NT2/D1 (cell line): ENCODE data around the gene MTERF1.
A peak's percentile ranks its signal among the peaks of the same experiment; 100 is the strongest.

Source experiments
- DNase-seq: peaks from one replicate; pipeline ENCODE4 v3.0.0-alpha.2; 2011; ENCODE audit warnings: low read depth, low spot score
- H3K27me3 ChIP-seq: 2 replicates; pipeline ENCODE4 v1.6.0; 2011; ENCODE audit warnings: mild to moderate bottlenecking; ENCODE audit not compliant: insufficient read length, insufficient read depth
- H3K36me3 ChIP-seq: 2 replicates; pipeline ENCODE4 v1.6.1; 2011; ENCODE audit warnings: mild to moderate bottlenecking, low read length, mixed read lengths; ENCODE audit not compliant: insufficient read depth, insufficient read length
- H3K4me1 ChIP-seq: 2 replicates; pipeline ENCODE4 v1.5.1; 2011; ENCODE audit not compliant: insufficient read depth, insufficient read length
- H3K4me3 ChIP-seq: 2 replicates; pipeline ENCODE4 v1.5.1; 2011; ENCODE audit warnings: low read depth; ENCODE audit not compliant: insufficient read length
- H3K9ac ChIP-seq: 2 replicates; pipeline ENCODE4 v1.6.0; 2011; ENCODE audit warnings: low read depth; ENCODE audit not compliant: insufficient read length
- H3K9me3 ChIP-seq: 2 replicates; pipeline ENCODE4 v1.5.1; 2011; ENCODE audit warnings: mild to moderate bottlenecking, low read length; ENCODE audit not compliant: insufficient read depth
- SUZ12 ChIP-seq: IDR thresholded peaks from 2 replicates; pipeline ENCODE4 v1.6.1; 2011; ENCODE audit not compliant: insufficient read length, insufficient read depth; ENCODE audit errors: extremely low read depth
- YY1 ChIP-seq: IDR thresholded peaks from 2 replicates; pipeline ENCODE4 v1.6.1; 2011; ENCODE audit not compliant: insufficient read length, insufficient read depth
- ZNF274 ChIP-seq: IDR thresholded peaks from 2 replicates; pipeline ENCODE4 v1.6.1; 2011; ENCODE audit warnings: mild to moderate bottlenecking, low read depth, low read length

Gene MTERF1

GRCh38 chr7:91864070-91864469 is 16.4 kb downstream of the MTERF1 start:
- H3K9ac ChIP-seq = no peak overlapping the region
- H3K4me3 ChIP-seq = no peak overlapping the region
- no peaks in the 10 kb centered on the region for H3K9me3 ChIP-seq
- DNase-seq = no peak
- no peaks in the 10 kb centered on the region for H3K4me1 ChIP-seq
- TF ChIP-seq ZNF274 (no peak), YY1 (no peak), SUZ12 (no peak)
- H3K27me3 ChIP-seq = no peaks in the 10 kb centered on the region
- no peaks in the 10 kb centered on the region for H3K36me3 ChIP-seq

GRCh38 chr7:91852263-91852741 is 28.2 kb downstream of the MTERF1 start:
- no peak overlapping the region for H3K9ac ChIP-seq
- H3K27me3 ChIP-seq = no peaks in the 10 kb centered on the region
- TF ChIP-seq YY1 (no peak), SUZ12 (no peak), ZNF274 (no peak)
- H3K36me3 ChIP-seq = no peaks in the 10 kb centered on the region
- H3K4me1 ChIP-seq = no peaks in the 10 kb centered on the region
- no peaks in the 10 kb centered on the region for H3K9me3 ChIP-seq
- no peak overlapping the region for H3K4me3 ChIP-seq
- DNase-seq = peak; percentile 23

GRCh38 chr7:91850455-91850854 is 30.0 kb downstream of the MTERF1 start:
- Histone ChIP-seq H3K9ac (no peak overlapping the region), H3K4me3 (no peak overlapping the region), H3K36me3 (no peaks in the 10 kb centered on the region), H3K4me1 (no peaks in the 10 kb centered on the region), H3K27me3 (no peaks in the 10 kb centered on the region), H3K9me3 (no peaks in the 10 kb centered on the region)
- no peak for DNase-seq
- TF ChIP-seq ZNF274 = no peak
- no peak for TF ChIP-seq YY1
- no peak for TF ChIP-seq SUZ12

DNA sequence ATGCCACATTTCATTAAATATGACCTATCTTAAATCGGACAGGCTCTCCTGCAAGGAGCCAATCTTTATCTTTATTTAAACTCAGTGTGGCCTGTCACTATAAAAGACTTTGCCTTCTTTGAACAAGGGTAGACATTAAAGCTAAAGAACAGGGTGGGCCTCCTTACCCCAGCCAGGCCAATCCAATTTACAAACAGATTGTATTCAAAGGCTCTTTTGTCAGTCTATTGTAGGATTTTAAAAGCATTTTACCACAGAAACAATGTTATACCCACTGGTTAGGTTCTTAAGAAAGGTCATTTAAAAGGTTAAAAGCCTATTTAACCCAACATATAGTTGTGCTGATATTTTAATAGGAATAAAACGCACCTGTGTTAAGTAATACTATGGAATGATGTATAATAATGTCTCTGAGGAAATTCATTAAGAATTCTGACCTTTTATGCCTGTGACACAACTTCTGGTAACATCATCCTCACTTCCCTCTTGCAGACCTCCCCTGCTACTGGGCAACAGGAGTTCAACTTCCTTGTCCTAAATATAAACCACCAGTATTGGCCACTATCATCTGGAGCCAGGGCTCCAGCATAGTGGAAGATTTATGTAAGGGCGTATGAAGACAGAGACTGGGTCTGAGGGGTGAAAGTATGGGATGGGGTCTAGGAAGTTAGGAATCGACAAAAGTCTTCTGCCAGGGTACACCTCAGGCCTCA is 32.5 kb downstream of the MTERF1 start:
- no peak for TF ChIP-seq YY1
- TF ChIP-seq SUZ12 = no peak
- TF ChIP-seq ZNF274 = no peak
- Histone ChIP-seq H3K36me3 (no peaks in the 10 kb centered on the region), H3K27me3 (no peaks in the 10 kb centered on the region), H3K4me1 (no peaks in the 10 kb centered on the region), H3K9me3 (no peaks in the 10 kb centered on the region), H3K9ac (no peak overlapping the region), H3K4me3 (no peak overlapping the region)
- DNase-seq = no peak

GRCh38 chr7:91847231-91847630 is 33.3 kb downstream of the MTERF1 start:
- TF ChIP-seq YY1 (no peak), SUZ12 (no peak), ZNF274 (no peak)
- Histone ChIP-seq H3K9me3 (no peaks in the 10 kb centered on the region), H3K9ac (no peak overlapping the region), H3K27me3 (no peaks in the 10 kb centered on the region), H3K4me3 (no peak overlapping the region), H3K4me1 (no peaks in the 10 kb centered on the region), H3K36me3 (no peaks in the 10 kb centered on the region)
- DNase-seq = no peak

DNA sequence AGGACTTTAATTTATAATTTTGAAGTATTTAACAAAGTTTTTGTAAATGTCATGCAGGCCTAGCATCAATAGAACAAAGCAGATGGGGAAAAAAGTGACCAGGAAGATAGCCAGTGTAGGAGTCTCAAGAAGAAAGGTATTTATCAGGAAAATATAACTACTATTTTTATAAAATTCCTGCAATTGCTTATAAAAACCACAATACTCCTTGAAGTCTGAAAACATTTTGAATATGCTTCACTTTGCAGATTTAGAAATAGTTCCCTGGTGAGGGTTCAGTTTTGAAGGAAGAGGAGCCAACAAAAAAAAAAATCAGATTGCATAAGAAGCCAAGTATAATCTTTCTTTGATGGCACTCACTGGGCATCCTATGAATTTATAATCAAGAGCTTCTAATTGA is 34.1 kb downstream of the MTERF1 start:
- no peak for DNase-seq
- no peak overlapping the region for H3K9ac ChIP-seq
- H3K4me1 ChIP-seq = no peaks in the 10 kb centered on the region
- no peaks in the 10 kb centered on the region for H3K36me3 ChIP-seq
- no peaks in the 10 kb centered on the region for H3K9me3 ChIP-seq
- TF ChIP-seq SUZ12 = no peak
- no peak for TF ChIP-seq YY1
- TF ChIP-seq ZNF274 = no peak
- no peak overlapping the region for H3K4me3 ChIP-seq
- H3K27me3 ChIP-seq = no peaks in the 10 kb centered on the region

DNA sequence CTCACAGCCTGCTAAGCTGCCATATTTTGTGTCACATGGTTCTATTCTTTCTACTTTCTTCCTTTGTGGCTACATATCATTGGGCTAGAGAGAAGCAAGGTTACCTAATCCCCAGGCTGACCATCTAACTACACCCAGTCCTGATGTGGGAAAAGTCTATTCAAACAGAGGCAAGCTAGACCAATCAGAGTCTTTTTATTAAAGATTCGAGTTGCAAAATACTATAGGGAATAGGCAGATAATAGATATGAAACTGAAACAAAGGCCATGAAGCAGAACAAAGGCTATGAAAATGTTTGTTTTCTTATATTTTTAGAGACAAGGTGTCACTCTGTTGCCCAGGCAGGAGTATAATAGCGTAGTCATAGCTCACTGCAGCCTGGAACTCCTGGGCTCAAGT is 36.7 kb downstream of the MTERF1 start:
- Histone ChIP-seq H3K4me3 (no peak overlapping the region), H3K9me3 (no peaks in the 10 kb centered on the region), H3K4me1 (no peaks in the 10 kb centered on the region), H3K27me3 (no peaks in the 10 kb centered on the region), H3K9ac (no peak overlapping the region), H3K36me3 (no peaks in the 10 kb centered on the region)
- DNase-seq = no peak
- no peak for TF ChIP-seq ZNF274
- no peak for TF ChIP-seq YY1
- TF ChIP-seq SUZ12 = no peak
